IPS-20b (cell line): ENCODE measurements around the gene PRRT1B.
"Not testable (repeated sequence)": the region's sequence is repeated elsewhere in the genome, so short reads cannot be mapped to it uniquely, and the experiment has no call there.

Source experiments
- H3K27ac ChIP-seq: one replicate; pipeline ENCODE4 v1.5.1; 2013; ENCODE audit warnings: low read length
- H3K27me3 ChIP-seq: 2 replicates; pipeline ENCODE4 v1.6.1; 2013; ENCODE audit warnings: mild to moderate bottlenecking, low read length, inconsistent platforms; ENCODE audit not compliant: insufficient read depth
- H3K36me3 ChIP-seq: 2 replicates; pipeline ENCODE4 v1.6.1; 2013; ENCODE audit warnings: low read depth, mild to moderate bottlenecking, inconsistent platforms, low read length, moderate library complexity; ENCODE audit not compliant: insufficient read depth
- H3K4me1 ChIP-seq: 2 replicates; pipeline ENCODE4 v1.6.1; 2013; ENCODE audit warnings: mild to moderate bottlenecking, control low read depth, inconsistent platforms, low read length, moderate library complexity; ENCODE audit not compliant: insufficient read depth
- H3K4me3 ChIP-seq: 2 replicates; pipeline ENCODE4 v1.5.1; 2013; ENCODE audit warnings: mild to moderate bottlenecking, low read length, inconsistent platforms
- H3K9ac ChIP-seq: 2 replicates; pipeline ENCODE4 v1.6.1; 2013; ENCODE audit warnings: low read depth, mild to moderate bottlenecking, inconsistent platforms, low read length, moderate library complexity
- H3K9me3 ChIP-seq: 2 replicates; pipeline ENCODE4 v1.6.1; 2013; ENCODE audit warnings: mild to moderate bottlenecking, low read depth, low read length, inconsistent platforms; ENCODE audit not compliant: insufficient read depth

The PRRT1B gene

DNA sequence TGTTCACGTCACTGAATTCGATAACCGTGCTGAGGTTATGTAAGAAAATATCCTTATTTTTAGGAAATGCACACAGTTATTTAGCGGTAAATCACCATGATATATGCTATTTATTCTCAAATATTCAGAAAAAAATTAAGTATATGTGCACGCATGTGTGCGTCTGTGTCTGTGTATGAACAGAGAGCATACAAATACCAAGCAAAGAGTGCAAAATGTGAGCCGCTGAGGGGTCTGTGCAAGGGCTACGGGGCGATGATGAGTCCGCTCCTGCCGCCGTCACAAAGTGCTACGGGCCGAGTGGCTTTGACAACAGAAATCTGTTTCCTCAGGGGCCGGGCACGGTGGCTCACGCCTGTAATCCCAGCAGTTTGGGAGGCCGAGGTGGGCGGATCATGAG lies 7.4 kb upstream of the PRRT1B start:
- Histone ChIP-seq H3K4me3 (no peak overlapping the region), H3K9me3 (peaks cover 16% of the 10 kb centered on the region), H3K4me1 (no peaks in the 10 kb centered on the region), H3K36me3 (no peaks in the 10 kb centered on the region), H3K27ac (no peak overlapping the region), H3K27me3 (no peaks in the 10 kb centered on the region), H3K9ac (no peak overlapping the region)

DNA sequence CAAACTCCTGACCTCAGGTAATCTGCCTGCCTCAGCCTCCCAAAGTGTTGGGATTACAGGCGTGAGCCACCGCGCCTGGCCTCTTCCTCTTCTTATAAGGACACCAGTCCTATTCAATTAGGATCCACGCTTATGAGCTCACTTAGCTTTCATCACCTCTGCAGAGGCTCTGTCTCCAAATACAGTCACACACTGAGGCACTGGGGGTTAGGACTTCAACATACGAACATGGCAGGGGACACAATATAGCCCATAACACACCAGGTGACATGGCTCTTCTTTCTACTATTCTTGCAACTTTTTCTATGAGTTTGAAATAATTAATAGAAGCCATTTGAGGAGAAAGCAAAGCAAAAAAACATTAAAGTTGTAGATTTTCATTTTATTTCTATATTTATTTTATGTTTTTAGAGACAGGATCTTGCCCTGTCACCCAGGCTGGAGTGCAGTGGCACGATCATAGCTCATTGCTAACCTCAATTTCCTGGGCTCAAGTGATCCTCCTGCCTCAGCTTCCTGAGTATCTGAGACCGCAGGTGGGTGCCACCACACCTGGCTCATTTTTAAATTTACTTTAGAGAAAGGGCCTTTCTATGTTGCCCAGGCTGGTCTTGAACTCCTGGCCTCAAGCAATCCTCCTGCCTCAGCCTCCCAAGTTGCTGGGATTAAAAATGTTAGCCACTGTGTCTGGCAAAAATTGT lies 6.0 kb upstream of the PRRT1B start:
- Histone ChIP-seq H3K27me3 (peaks cover 4% of the 10 kb centered on the region), H3K27ac (no peak overlapping the region), H3K4me1 (no peaks in the 10 kb centered on the region), H3K36me3 (no peaks in the 10 kb centered on the region), H3K4me3 (no peak overlapping the region), H3K9ac (no peak overlapping the region), H3K9me3 (peaks cover 29% of the 10 kb centered on the region)

DNA sequence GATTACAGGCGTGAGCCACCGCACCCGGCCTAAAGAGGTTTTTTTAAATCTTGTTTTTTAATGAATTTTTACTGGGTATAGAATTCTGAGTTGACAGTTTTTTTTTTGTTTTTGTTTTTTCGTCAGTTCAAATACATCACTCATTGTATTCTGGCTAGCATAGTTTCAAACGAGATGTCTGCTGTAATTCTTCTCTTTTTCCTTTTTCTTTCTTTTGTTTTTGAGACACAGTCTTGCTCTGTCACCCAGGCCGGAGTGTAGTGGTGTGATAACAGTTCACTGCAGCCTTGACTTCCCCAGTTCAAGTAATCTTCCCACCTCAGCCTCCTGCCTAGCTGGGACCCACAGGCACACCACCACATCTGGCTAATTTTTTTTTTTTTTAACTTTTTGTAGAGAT lies 2.2 kb upstream of the PRRT1B start:
- Histone ChIP-seq H3K4me3 (no peak overlapping the region), H3K36me3 (no peaks in the 10 kb centered on the region), H3K9ac (no peak overlapping the region), H3K9me3 (peaks cover 20% of the 10 kb centered on the region), H3K4me1 (no peaks in the 10 kb centered on the region), H3K27ac (no peak overlapping the region), H3K27me3 (peaks cover 41% of the 10 kb centered on the region)

DNA sequence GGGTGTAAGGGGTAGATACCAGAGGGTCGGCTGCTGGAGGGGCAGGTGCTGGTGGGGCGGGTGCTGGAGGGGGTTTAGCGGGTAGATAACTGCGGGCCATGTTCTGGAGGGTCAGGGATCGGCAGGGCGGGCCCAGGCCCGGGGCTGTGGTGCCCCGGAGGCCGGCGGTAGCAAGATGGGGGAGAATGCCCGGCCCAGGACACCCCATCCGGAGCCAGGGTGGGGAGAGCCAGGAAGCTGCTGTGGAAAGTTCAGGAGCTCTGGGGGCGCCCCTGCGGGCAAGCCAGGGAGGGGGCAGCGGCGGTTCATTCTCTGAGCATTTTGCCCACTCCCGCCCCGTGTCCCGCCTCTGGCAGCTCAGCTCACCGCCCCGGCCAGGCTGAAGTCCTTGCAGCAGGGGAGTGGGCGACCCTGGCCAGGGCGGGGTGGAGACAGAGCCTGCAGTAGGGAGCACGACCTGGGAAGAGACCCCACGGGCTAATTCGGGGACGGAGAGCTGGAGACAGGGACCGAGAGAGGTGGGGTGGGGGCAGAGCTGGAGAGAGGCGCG lies 538 bp downstream of the PRRT1B start:
- Histone ChIP-seq H3K9ac (no peak overlapping the region), H3K27me3 (peaks cover 42% of the 10 kb centered on the region), H3K27ac (no peak overlapping the region), H3K4me1 (no peaks in the 10 kb centered on the region), H3K9me3 (peaks cover 20% of the 10 kb centered on the region), H3K36me3 (no peaks in the 10 kb centered on the region), H3K4me3 (peak overlapping the region; percentile 36; the same call in 1 of the 2 replicates)

DNA sequence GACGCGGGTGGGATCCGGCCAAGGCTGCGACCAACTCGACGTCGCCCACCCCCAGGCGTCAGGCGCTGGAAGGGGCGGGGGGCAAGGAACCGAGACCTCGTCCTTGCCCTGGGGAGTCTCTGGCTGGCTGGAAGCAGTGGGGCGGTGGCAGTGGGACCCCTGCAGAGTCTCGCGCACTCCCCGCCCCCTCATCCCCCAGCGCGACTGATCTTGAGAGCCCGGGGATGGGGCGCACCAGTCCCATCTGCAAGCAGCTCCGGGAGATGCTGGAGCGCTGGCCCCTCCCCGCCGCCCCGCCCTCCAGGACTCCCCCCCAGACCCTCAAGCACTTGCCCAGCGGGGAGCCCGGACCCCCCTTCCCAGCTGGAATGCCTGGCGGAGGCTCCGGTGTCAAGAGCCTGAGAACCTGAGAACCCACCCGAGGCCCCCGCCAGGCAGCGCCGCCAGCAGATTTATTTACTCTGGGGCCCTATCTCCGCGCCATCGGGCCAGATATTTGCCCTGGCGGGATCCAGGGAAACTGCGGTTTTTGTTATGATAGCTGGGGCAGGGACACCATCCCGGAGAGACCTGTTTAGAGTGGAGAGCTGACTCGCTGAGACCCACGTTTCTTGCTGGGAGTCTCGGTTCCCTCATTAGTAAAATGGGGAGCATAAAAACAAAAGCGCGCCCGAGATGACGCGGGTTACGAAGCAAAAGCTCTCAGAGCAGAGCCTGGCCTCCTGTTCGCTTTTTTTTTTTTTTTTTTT lies 1.2 kb downstream of the PRRT1B start:
- H3K9ac ChIP-seq, result no peak overlapping the region
- H3K9me3 ChIP-seq, result peaks cover 20% of the 10 kb centered on the region
- no peaks in the 10 kb centered on the region for H3K36me3 ChIP-seq
- peaks cover 42% of the 10 kb centered on the region for H3K27me3 ChIP-seq
- no peak overlapping the region for H3K27ac ChIP-seq
- peak overlapping the region; percentile 36; the same call in 1 of the 2 replicates for H3K4me3 ChIP-seq
- H3K4me1 ChIP-seq, result no peaks in the 10 kb centered on the region

DNA sequence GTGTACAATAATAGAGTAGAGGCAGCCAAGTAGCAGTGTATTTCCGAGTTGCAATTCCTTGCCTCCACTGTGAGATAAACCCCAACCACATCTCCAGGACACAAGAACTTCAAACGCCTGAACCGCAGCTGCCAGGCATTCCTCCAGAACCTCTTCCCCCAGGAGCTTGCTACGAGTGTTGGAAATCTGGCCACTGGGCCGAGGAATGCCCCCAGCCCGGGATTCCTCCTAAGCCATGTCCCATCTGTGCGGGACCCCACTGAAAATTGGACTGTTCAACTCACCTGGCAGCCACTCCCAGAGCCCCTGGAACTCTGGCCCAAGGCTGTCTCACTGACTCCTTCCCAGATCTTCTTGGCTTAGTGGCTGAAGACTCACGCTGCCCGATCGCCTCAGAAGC lies 3.9 kb downstream of the PRRT1B start:
- H3K4me1 ChIP-seq, H3K36me3 ChIP-seq, H3K4me3 ChIP-seq, H3K9me3 ChIP-seq, H3K27ac ChIP-seq, H3K9ac ChIP-seq: not testable (repeated sequence)
- H3K27me3 ChIP-seq, result peaks cover 54% of the 10 kb centered on the region

DNA sequence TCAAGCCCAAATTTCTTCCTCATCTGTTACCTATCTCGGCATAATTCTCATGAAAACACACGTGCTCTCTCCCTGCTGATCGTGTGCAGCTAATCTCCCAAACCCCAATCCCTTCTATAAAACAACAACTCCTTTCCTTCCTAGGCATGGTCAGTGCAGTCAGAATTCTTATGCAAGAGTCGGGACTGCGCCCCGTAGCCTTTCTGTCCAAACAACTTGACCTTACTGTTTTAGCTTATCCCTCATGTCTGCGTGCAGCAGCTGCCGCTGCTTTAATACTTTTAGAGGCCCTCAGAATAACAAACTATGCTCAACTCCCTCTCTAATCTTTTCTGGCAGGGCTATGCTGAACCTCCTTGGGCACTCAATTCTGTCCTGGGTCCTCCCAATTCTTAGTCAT lies 5.1 kb downstream of the PRRT1B start:
- not testable (repeated sequence) for H3K27ac ChIP-seq, H3K4me3 ChIP-seq, H3K4me1 ChIP-seq, H3K36me3 ChIP-seq, H3K9ac ChIP-seq, H3K9me3 ChIP-seq
- peaks cover 52% of the 10 kb centered on the region for H3K27me3 ChIP-seq

DNA sequence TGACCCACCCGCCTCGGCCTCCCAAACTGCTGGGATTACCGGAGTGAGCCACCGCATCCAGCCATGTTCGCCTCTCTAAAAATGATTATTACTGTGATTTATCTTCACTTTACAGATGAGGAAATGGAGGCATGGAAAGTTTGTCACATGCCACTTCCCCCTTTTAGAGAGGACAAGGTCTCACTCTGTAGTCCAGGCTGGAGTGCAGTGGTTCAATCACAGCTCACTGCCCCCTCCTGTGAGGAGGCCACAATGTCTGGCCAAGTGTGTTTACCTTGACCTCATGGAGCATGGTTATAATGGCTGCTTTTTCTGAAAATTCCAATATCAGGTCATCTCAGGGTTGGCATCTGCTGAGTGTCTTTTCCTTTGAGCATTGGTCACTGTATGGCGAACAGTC lies 6.7 kb downstream of the PRRT1B start:
- H3K27me3 ChIP-seq, result peaks cover 47% of the 10 kb centered on the region
- no peak overlapping the region for H3K27ac ChIP-seq
- H3K4me1 ChIP-seq, result no peaks in the 10 kb centered on the region
- no peak overlapping the region for H3K4me3 ChIP-seq
- H3K9ac ChIP-seq, result no peak overlapping the region
- H3K36me3 ChIP-seq, result no peaks in the 10 kb centered on the region
- H3K9me3 ChIP-seq, result no peaks in the 10 kb centered on the region

DNA sequence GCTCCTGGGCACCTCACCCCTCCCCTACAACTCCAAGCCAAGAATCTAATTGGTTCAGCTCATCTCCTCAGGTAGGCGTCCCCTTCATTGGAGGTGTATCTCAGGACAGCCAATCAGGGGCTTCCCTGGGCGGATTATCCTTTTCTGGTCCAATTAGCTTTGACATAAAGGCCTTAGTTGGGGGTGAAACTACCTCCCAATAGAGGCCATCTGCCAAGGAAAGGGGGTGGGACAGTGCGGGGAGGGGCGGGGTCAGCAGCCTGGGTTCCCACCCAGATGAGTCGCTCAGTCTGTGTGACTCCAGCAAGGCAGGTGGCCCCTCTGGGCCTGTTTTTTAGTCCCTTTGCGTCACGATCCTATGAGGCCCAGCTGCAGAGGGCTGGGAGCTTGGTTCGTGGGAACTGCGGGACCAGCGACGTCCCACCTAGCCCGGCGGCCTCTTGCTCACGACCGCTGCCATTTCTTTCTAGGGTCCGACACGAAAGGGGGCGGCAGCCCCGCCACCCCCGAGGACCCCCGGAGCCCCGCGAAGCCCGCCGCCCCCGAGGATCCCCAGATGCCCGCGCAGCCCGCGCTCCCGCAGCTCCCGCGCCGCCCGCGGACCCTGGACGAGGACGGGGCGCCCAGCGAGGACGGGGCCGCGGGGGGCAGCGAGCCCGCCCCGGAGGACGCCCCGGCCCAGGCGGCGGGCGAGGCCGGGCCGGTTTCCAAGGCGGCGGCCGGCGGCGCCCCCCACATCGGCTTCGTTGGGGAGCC lies 8.9 kb downstream of the PRRT1B start:
- no peaks in the 10 kb centered on the region for H3K36me3 ChIP-seq
- no peak overlapping the region for H3K27ac ChIP-seq
- H3K4me3 ChIP-seq, result no peak overlapping the region; the same call in 1 of the 2 replicates
- H3K27me3 ChIP-seq, result peaks cover 35% of the 10 kb centered on the region
- no peak overlapping the region for H3K9ac ChIP-seq
- no peaks in the 10 kb centered on the region for H3K9me3 ChIP-seq
- H3K4me1 ChIP-seq, result no peaks in the 10 kb centered on the region

DNA sequence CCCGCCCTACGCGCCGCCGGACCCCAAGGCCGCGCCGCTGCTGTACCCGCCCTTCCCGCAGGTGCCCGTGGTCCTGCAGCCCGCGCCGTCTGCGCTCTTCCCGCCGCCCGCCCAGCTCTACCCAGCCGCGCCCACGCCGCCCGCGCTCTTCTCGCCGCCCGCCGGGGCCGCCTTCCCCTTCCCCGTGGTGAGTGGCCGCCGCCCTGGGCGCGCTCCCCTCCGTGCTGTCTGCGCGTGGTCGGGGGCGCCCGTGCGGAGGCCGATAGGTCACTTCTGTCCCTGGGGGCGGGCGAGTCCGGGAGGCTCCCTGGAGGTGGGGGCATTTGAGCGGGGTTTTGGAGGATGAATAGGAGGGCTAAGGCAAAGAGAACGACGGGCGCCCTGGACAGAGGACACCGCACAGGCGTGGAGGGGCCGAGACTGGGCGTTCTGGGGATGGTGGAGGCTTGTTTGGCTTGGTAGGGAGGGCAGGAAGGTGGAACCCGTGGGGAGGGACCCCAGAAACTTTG lies 9.6 kb downstream of the PRRT1B start:
- Histone ChIP-seq H3K27me3 (peaks cover 35% of the 10 kb centered on the region), H3K9ac (no peak overlapping the region), H3K4me3 (peak overlapping the region; percentile 54; the same call in 1 of the 2 replicates), H3K36me3 (no peaks in the 10 kb centered on the region), H3K9me3 (no peaks in the 10 kb centered on the region), H3K27ac (no peak overlapping the region), H3K4me1 (no peaks in the 10 kb centered on the region)

DNA sequence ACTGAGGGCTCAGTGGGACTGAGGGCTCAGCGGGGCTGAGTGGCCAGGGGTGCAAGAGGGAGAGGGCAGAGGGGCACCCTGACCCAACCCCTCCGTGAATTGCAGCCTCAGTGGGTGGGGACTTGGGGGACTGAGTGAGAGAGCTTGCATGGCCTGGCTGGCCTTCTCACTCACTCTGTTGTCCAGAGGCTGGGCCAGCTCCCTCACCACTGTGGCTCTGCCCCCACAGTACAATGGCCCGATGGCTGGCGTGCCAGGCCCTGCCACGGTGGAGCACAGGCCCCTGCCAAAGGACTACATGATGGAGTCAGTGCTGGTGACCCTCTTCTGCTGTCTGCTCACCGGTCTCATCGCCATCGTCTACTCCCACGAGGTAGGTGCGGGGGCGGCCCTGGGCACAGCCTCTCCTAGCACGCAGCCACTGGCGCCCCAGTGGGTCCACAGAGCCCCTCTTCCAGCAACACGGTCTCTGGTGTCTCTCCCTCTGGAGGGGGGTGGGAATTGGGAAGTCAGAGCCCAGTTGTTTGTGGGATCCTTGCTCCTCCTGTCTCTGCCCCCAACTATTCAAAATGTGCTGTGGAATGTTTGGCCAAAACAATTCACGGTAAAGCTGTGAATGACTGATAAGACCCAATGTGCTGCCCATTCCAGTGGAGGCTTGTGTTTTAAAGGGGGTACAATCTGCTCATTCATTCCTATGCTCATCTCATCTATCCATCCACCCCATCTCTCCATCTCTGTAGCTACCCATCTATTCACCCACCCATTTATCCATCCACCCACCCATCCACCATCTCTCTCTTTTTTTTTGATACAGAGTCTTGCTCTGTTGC lies 10.7 kb downstream of the PRRT1B start:
- H3K9ac ChIP-seq, result no peak overlapping the region

More for the DNA sequence above, 10.7 kb downstream of the PRRT1B start:
- Histone ChIP-seq H3K27ac (no peak overlapping the region), H3K4me3 (no peak overlapping the region), H3K27me3 (peaks cover 35% of the 10 kb centered on the region), H3K4me1 (no peaks in the 10 kb centered on the region), H3K9me3 (no peaks in the 10 kb centered on the region; the same call in 1 of the 2 replicates), H3K36me3 (no peaks in the 10 kb centered on the region)
